ENCODE measurements around the gene RAB24. TPM values are rescaled to one million over a fixed set of nuclear protein-coding genes. Genes with fewer than 3 reads are reported as not detected.

RAB24 gene
- total RNA-seq, 2 donors from 2014 or later: 26.3 to 29.4 TPM

DNA sequence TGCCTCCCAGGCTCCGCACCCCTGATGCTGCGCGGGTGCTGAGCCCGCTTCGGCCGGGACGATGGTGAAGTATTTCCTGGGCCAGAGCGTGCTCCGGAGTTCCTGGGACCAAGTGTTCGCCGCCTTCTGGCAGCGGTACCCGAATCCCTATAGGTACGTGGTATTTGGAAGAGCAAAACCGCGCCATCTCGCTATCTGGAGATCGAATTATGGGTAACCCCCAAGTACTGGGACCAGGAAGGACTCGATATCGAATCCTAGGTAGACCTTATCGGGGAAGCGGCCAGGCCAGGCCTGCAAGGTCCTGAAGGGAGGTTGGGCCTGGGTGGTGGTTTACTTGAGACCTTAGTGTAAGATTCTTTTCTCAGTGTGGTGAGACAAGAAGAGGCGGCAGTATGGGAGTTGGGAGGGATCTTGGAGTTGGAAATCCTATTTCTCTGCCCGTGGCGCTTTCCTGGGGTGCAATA is 439 bp upstream of the RAB24 start:
- H3K4me1 Mint-ChIP-seq (ENCODE audit: low read depth): peaks cover 69% of the 10 kb centered on the region
- peaks cover 5 to 14% of the 10 kb centered on the region in 2 donors for H3K36me3 Mint-ChIP-seq (ENCODE audit: insufficient read depth in 2 of 2)
- peak in 1 of 2 donors; percentile 3 for ATAC-seq (replicated peaks in 1 of 2)
- DNase-seq: no peak
- H3K9me3 Mint-ChIP-seq: no peaks in the 10 kb centered on the region
- H3K27me3 Mint-ChIP-seq (ENCODE audit: low read depth): no peaks in the 10 kb centered on the region
- peak overlapping the region; percentile 87 to 90 for H3K4me3 Mint-ChIP-seq
- peak overlapping the region; percentile 87 for H3K27ac Mint-ChIP-seq

DNA sequence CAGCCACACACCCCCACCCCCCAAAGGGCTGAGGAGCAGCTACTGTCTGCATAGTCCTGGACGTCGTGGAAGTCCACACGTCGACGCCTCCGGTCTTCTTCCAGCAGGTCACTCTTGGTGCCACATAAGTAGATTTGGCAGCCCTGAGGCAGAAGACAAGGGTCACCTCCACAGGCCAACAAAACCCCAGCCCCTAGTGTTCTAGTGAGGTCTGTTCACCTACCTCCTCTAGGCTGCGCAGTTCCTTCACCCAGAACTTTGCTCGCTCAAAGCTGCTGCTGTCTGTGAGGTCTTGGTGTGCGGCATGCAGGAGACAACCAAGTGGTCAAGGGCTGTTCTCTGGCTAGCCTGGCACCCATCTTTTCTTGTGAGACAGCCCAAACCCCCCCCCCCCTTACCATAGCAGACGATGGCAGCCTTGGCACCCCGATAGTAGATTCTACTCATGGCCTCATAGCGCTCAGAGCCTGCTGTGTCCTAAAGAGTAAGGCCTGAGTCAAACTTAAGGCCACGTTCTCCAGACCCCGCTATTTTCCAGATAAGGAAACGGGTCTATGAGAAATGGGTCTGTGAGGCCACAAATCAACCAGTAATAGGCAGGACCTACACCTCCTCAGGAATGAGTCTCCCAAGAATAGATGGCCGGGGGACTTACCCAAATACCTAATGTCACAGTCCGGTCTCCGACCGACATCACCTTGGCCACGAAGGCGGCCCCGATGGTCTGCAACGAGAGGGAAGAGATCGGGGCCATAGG is 987 bp downstream of the RAB24 start:
- DNase-seq: no peak
- peak overlapping the region; percentile 90 for H3K27ac Mint-ChIP-seq
- H3K9me3 Mint-ChIP-seq: no peaks in the 10 kb centered on the region
- H3K4me1 Mint-ChIP-seq (ENCODE audit: low read depth): peaks cover 69% of the 10 kb centered on the region
- H3K36me3 Mint-ChIP-seq (ENCODE audit: insufficient read depth in 2 of 2): peaks cover 3 to 12% of the 10 kb centered on the region in 2 donors
- ATAC-seq (replicated peaks in 1 of 2): no peak
- no peaks in the 10 kb centered on the region for H3K27me3 Mint-ChIP-seq (ENCODE audit: low read depth)
- H3K4me3 Mint-ChIP-seq: peak overlapping the region; percentile 87 to 90

DNA sequence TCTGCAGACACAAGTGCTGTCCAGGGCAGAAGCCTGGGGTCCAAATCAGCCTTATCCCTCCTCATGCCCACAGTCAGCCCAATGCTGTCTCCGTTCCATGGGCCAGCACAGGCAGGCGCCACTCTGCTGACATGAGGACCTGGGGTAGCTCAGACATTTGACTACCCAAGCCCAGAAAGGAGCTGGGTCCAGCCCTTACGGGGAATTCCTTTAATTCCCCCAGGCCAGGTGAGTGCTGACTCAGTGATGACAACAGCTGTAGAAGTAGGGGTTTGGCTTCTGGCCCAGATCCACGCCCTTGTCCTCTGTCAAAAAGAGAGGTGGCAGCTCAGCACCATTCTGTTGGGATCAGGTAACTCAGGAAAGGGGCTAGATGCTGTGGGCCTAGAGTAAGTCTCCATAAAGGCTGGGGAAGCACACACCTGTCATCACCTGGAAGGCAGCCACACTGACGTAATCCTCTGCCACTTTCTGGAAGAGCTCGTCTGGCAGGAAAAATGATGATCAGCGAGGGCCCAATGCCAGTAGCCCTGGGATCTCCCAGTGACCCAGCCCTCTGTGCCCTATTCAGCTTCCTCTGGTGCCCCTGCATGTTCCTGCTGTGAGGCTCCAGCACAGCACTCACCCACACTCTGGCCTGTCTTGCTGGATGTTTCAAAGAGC is 1.9 kb downstream of the RAB24 start:
- Mint-ChIP-seq H3K9me3 (no peaks in the 10 kb centered on the region), H3K27me3 (ENCODE audit: low read depth) (no peaks in the 10 kb centered on the region), H3K4me1 (ENCODE audit: low read depth) (peaks cover 69% of the 10 kb centered on the region), H3K27ac (peak overlapping the region; percentile 90), H3K4me3 (peak overlapping the region; percentile 87 to 90), H3K36me3 (ENCODE audit: insufficient read depth in 2 of 2) (peaks cover 0 to 10% of the 10 kb centered on the region in 2 donors)
- ATAC-seq (replicated peaks in 1 of 2): no peak
- no peak for DNase-seq

DNA sequence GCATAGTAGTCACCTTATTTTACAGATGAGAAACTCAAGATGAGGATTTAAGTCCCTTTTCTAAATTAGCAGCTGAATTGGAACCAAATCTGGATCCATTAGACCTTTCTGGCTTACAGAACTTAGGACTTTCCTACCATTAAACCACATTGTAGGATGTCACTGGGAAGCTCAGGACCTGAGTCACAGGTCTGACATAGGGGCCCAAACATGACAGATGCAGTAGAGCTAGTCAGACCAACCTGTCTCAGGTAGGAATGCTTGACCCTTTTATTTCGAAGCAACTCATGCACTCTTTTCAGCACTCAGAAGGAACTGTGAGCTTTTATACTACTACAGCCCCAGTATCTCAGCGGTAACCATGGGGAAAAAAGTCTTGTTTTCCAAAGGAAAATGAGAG is 2.6 kb downstream of the RAB24 start:
- Mint-ChIP-seq H3K36me3 (ENCODE audit: insufficient read depth in 2 of 2) (peaks cover 0 to 8% of the 10 kb centered on the region in 2 donors), H3K9me3 (no peaks in the 10 kb centered on the region)

DNA sequence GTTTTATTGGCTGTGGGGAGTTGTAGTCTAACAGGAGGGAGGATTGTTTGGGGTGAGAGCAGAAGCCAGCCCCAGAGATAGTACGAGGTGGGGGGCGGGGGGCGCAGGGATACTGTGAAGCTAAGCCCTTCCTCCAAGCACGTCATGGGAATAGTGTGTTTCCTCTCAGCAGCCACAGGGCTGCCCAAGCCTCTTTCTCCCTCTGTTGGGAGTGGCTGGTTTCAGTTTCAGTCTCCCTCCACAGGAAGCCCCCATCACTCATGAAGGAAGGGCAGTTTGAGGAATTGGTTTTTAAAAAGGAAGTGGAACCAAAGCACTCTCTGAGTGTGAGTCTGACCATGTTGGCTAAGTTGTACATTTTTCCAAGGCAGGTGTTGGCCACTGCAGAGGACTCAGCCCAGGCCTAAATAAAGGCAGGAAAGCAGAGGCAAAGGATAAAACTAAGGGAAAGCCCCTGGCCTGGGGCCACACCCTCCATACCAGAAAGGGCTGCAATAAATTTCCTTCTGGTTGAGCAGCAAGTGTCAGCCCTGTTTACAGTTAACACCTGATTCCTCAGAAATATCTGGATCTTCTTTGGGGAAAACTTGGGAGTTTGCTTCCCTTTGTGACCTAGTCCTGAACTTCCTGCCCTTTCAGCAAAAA is 3.2 kb downstream of the RAB24 start:
- Mint-ChIP-seq H3K36me3 (ENCODE audit: insufficient read depth in 2 of 2) (peaks cover 0 to 4% of the 10 kb centered on the region in 2 donors), H3K27me3 (ENCODE audit: low read depth) (no peaks in the 10 kb centered on the region), H3K4me1 (ENCODE audit: low read depth) (peaks cover 70% of the 10 kb centered on the region), H3K4me3 (peak overlapping the region; percentile 54 to 76), H3K9me3 (no peaks in the 10 kb centered on the region), H3K27ac (peak overlapping the region; percentile 91)
- DNase-seq (peak; percentile 46), ATAC-seq (replicated peaks in 1 of 2) (peak; percentile 6 to 34)

More for the DNA sequence above, 2.6 kb downstream of the RAB24 start:
- peak overlapping the region; percentile 54 to 76 for H3K4me3 Mint-ChIP-seq
- DNase-seq (no peak), ATAC-seq (replicated peaks in 1 of 2) (no peak)
- H3K4me1 Mint-ChIP-seq (ENCODE audit: low read depth): peaks cover 70% of the 10 kb centered on the region
- H3K27me3 Mint-ChIP-seq (ENCODE audit: low read depth): no peaks in the 10 kb centered on the region
- peak overlapping the region; percentile 91 for H3K27ac Mint-ChIP-seq

DNA sequence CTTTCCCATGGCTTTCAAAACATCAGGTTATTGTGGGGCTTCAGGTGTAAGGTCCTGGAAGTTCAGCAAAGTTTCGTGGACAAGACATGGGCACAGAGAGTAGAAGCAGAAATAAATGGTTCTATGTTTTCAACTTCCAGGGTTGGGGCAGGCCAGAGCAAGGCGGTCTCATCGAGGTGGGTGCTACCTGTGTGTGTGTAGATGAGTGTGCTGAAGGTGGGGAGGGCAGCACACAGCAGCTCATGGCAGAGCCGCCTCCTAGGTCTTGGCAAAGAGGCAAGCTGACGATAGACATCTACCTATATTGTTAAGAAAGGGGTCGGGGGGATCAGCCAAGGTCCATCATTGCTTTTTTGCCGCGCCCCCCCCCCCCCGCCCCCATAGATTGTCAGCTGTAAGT is 3.8 kb downstream of the RAB24 start:
- Mint-ChIP-seq H3K27ac (peak overlapping the region; percentile 47), H3K4me1 (ENCODE audit: low read depth) (peaks cover 70% of the 10 kb centered on the region), H3K36me3 (ENCODE audit: insufficient read depth in 2 of 2) (peaks cover 0 to 4% of the 10 kb centered on the region in 2 donors), H3K4me3 (peak overlapping the region; percentile 12 to 38), H3K9me3 (no peaks in the 10 kb centered on the region), H3K27me3 (ENCODE audit: low read depth) (no peaks in the 10 kb centered on the region)
- DNase-seq: no peak
- ATAC-seq (replicated peaks in 1 of 2): no peak

DNA sequence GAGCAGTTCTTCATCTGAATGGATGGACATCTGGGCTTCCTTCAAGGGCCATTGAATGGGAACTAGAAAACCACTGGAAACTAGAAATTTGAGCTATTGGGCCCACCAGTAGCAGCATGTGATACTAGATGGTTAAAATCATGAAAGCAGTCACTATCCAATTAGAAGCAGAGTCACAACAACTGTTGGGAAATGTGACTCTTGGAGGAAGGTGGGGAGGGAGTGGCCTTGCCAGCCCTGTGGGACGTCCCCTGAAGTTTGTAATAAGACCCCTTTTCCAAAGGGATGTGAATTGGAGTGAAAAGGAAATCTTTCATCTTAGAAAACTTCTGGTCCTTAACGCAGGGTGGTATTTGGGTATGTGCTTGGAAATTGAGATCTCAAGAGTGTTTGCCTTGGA is 5.6 kb downstream of the RAB24 start:
- DNase-seq: no peak
- H3K27ac Mint-ChIP-seq: no peak overlapping the region
- no peaks in the 10 kb centered on the region for H3K27me3 Mint-ChIP-seq (ENCODE audit: low read depth)
- H3K36me3 Mint-ChIP-seq (ENCODE audit: insufficient read depth in 2 of 2): peaks cover 0 to 13% of the 10 kb centered on the region in 2 donors
- no peak for ATAC-seq (replicated peaks in 1 of 2)
- no peaks in the 10 kb centered on the region for H3K9me3 Mint-ChIP-seq
- H3K4me3 Mint-ChIP-seq: no peak overlapping the region
- peaks cover 65% of the 10 kb centered on the region for H3K4me1 Mint-ChIP-seq (ENCODE audit: low read depth)

DNA sequence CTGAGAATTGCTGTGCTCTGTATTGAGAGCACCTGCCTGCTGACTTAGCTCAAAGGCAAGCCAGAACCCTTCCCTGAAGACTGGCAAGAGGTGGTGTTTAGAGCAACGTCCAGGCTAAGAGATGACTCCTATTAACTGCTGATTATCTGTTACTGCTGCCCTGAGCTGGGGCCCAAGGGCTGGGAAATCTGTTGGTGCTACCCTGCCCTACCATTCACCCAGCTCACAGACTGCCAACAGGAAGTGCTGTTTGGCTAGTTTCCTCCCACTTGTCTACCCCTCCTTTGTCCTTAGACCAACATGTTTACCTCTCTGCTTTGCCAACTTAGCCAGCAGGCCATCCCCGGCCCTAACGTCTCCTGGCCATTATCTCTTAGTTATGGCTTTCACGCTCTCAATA is 6.9 kb downstream of the RAB24 start:
- no peaks in the 10 kb centered on the region for H3K27me3 Mint-ChIP-seq (ENCODE audit: low read depth)
- ATAC-seq (replicated peaks in 1 of 2) (no peak), DNase-seq (no peak)
- H3K36me3 Mint-ChIP-seq (ENCODE audit: insufficient read depth in 2 of 2): peaks cover 2 to 17% of the 10 kb centered on the region in 2 donors
- no peak overlapping the region for H3K4me3 Mint-ChIP-seq
- peaks cover 52% of the 10 kb centered on the region for H3K4me1 Mint-ChIP-seq (ENCODE audit: low read depth)
- H3K27ac Mint-ChIP-seq: peak overlapping the region; percentile 13
- no peaks in the 10 kb centered on the region for H3K9me3 Mint-ChIP-seq

DNA sequence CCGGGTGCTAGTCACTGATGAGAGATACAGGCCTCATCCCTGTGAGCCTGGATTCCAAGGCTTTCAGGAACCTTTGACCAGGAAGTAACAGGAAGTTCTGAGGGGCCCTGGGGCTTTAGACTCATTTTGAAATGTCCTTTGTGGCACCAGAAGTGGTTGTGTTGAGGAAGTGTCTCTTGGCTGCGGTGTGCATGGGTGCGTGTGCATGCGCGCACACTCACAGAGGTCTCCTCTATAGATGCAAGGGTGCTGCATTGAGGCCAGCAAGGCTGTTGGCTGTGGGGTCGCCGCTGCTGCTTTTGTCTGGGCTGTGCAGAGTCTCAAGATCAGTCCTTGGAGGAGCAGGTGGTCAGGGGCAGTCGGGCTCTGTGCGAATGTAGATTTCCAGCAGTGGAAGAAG is 7.6 kb downstream of the RAB24 start:
- H3K4me1 Mint-ChIP-seq (ENCODE audit: low read depth): peaks cover 45% of the 10 kb centered on the region
- H3K36me3 Mint-ChIP-seq (ENCODE audit: insufficient read depth in 2 of 2): peaks cover 3 to 19% of the 10 kb centered on the region in 2 donors
- H3K4me3 Mint-ChIP-seq: peak overlapping the region in 1 of 2 donors; percentile 31
- no peaks in the 10 kb centered on the region for H3K9me3 Mint-ChIP-seq
- H3K27ac Mint-ChIP-seq: peak overlapping the region; percentile 4
- no peaks in the 10 kb centered on the region for H3K27me3 Mint-ChIP-seq (ENCODE audit: low read depth)
- no peak for ATAC-seq (replicated peaks in 1 of 2)
- DNase-seq: no peak

DNA sequence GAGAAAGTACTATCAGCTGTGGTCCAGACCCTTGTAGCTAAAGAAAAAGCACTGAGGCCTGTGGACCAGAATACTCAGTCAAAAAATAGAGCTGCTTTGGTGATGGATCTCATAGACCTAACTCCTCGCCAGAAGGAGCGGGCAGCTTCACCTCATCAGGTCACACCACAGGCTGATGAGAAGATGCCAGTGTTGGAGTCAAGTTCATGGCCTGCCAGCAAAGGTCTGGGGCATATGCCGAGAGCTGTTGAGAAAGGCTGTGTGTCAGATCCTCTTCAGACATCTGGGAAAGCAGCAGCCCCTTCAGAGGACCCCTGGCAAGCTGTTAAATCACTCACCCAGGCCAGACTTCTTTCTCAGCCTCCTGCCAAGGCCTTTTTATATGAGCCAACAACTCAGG is 8.9 kb downstream of the RAB24 start:
- no peak overlapping the region for H3K27ac Mint-ChIP-seq
- no peaks in the 10 kb centered on the region for H3K9me3 Mint-ChIP-seq
- peaks cover 5 to 24% of the 10 kb centered on the region in 2 donors for H3K36me3 Mint-ChIP-seq (ENCODE audit: insufficient read depth in 2 of 2)
- H3K4me1 Mint-ChIP-seq (ENCODE audit: low read depth): peaks cover 32% of the 10 kb centered on the region
- H3K4me3 Mint-ChIP-seq: no peak overlapping the region
- no peak for DNase-seq
- no peak for ATAC-seq (replicated peaks in 1 of 2)
- H3K27me3 Mint-ChIP-seq (ENCODE audit: low read depth): no peaks in the 10 kb centered on the region

DNA sequence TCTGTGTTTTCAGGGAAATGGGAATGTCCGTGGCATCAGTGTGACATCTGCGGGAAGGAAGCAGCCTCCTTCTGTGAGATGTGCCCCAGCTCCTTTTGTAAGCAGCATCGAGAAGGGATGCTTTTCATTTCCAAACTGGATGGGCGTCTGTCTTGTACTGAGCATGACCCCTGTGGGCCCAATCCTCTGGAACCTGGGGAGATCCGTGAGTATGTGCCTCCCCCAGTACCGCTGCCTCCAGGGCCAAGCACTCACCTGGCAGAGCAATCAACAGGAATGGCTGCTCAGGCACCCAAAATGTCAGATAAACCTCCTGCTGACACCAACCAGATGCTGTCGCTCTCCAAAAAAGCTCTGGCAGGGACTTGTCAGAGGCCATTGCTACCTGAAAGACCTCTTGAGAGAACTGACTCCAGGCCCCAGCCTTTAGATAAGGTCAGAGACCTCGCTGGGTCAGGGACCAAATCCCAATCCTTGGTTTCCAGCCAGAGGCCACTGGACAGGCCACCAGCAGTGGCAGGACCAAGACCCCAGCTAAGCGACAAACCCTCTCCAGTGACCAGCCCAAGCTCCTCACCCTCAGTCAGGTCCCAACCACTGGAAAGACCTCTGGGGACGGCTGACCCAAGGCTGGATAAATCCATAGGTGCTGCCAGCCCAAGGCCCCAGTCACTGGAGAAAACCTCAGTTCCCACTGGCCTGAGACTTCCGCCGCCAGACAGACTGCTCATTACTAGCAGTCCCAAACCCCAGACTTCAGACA is 9.5 kb downstream of the RAB24 start:
- Mint-ChIP-seq H3K9me3 (no peaks in the 10 kb centered on the region), H3K4me3 (no peak overlapping the region), H3K27me3 (ENCODE audit: low read depth) (no peaks in the 10 kb centered on the region), H3K36me3 (ENCODE audit: insufficient read depth in 2 of 2) (peaks cover 5 to 27% of the 10 kb centered on the region in 2 donors), H3K27ac (no peak overlapping the region), H3K4me1 (ENCODE audit: low read depth) (peaks cover 29% of the 10 kb centered on the region)
- DNase-seq (no peak), ATAC-seq (replicated peaks in 1 of 2) (no peak)

DNA sequence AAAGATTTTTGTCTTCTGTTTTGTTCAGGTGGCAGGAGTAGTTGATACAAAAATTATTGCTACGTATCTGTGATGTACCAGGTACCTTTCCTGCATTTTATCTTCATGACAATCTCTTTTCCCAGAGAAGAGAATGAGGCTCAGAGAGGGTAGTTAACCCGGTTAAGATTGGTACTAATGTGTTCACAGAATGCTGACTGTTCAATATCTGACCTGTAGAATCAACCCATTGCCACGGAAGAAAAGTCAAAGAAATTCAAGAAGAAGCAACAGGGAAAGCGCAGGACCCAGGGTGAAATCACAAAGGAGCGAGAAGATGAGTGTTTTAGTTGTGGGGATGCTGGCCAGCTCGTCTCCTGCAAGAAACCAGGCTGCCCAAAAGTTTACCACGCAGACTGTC is 11.8 kb downstream of the RAB24 start:
- Mint-ChIP-seq H3K27ac (no peak overlapping the region), H3K36me3 (ENCODE audit: insufficient read depth in 2 of 2) (peaks cover 8 to 32% of the 10 kb centered on the region in 2 donors), H3K4me1 (ENCODE audit: low read depth) (peaks cover 20% of the 10 kb centered on the region), H3K27me3 (ENCODE audit: low read depth) (no peaks in the 10 kb centered on the region), H3K9me3 (no peaks in the 10 kb centered on the region), H3K4me3 (no peak overlapping the region)
- DNase-seq: no peak
- ATAC-seq (replicated peaks in 1 of 2): no peak
